Neural progenitor cell (in vitro differentiated cells): ENCODE measurements around the gene RPP38.

Experiments
- EZH2phosphoT487 ChIP-seq: fragments of 200-600 bp; sonication (generic); IDR thresholded peaks from 2 replicates; pipeline ENCODE4 v1.6.1; 2017; ENCODE audit warnings: antibody characterized with exemption
- TF ChIP-seq, protein P1 (sequence below): fragments of 200-600 bp; sonication (generic); IDR thresholded peaks from 2 replicates; pipeline ENCODE4 v1.5.1; 2017; ENCODE audit warnings: antibody characterized with exemption, mild to moderate bottlenecking

DNA sequence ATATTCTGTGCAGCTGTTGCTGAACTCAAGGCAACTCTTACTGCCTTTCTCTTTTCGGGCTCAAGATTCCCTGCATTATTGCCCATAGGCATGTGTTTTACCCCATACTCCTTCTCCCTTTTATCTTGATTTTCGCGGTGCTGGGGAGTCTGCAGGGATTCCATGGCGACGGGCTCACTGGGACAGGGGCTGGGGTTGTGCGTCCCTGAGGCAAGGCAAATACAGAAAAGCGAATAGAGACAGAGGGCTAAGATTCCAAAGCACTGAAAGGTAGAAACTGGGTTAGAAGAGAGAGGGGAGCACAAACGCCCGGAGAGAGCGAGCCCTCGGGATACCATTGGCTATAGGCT, 519 bp upstream of the RPP38 start:
- TF ChIP-seq EZH2phosphoT487, result no peak
- TF ChIP-seq, protein P1, sequence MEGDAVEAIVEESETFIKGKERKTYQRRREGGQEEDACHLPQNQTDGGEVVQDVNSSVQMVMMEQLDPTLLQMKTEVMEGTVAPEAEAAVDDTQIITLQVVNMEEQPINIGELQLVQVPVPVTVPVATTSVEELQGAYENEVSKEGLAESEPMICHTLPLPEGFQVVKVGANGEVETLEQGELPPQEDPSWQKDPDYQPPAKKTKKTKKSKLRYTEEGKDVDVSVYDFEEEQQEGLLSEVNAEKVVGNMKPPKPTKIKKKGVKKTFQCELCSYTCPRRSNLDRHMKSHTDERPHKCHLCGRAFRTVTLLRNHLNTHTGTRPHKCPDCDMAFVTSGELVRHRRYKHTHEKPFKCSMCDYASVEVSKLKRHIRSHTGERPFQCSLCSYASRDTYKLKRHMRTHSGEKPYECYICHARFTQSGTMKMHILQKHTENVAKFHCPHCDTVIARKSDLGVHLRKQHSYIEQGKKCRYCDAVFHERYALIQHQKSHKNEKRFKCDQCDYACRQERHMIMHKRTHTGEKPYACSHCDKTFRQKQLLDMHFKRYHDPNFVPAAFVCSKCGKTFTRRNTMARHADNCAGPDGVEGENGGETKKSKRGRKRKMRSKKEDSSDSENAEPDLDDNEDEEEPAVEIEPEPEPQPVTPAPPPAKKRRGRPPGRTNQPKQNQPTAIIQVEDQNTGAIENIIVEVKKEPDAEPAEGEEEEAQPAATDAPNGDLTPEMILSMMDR, result no peak
